ENCODE data around the gene SEZ6L. TPM values are rescaled to one million over a fixed set of nuclear protein-coding genes. Genes with fewer than 3 reads are reported as not detected.

Gene SEZ6L
- total RNA-seq, 1 donor from 2014 or later: not detected

GRCh38 chr22:26182723-26183122, 13.5 kb downstream of the SEZ6L start:
- DNase-seq (ENCODE audit: low read depth): no peak

DNA sequence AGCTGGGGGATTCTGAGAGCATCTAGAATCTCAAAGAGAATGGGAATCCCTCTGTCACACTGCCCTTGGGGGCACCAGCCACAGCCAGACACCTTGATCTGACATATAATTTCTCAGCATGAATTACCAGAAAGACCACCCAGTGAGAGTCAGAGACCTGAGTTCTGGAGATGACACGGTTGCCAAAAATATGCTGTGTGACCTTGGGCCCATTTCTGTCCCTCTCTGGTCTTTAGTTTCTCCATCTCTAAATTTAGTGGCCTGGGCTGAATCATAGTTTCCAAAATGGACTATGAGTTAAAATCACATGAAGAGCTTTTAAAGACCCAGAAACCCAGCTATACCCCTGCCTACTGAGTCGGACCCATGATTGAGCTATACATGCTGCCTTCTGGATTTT, 15.9 kb downstream of the SEZ6L start:
- DNase-seq (ENCODE audit: low read depth): no peak

GRCh38 chr22:26188341-26188740, 19.1 kb downstream of the SEZ6L start:
- DNase-seq (ENCODE audit: low read depth): no peak

DNA sequence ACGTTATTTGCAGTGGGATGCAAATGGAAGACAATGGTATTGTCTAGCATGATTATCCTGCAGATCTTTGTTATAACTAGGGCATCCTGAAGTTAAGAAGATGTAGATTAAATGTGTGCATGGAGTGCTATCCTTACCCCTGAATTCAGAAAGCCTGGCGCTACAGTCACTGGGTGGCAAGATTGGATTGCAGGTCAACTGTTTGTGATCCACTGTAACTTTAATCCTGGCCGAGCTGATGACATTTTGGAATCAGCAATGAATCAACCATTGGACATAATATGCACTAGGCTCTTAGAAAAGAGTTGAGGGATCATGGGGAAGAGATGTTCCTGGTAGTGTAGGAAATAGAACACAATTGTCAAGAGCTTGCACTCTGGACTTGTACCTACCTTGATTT, 25.1 kb downstream of the SEZ6L start:
- DNase-seq (ENCODE audit: low read depth): no peak

DNA sequence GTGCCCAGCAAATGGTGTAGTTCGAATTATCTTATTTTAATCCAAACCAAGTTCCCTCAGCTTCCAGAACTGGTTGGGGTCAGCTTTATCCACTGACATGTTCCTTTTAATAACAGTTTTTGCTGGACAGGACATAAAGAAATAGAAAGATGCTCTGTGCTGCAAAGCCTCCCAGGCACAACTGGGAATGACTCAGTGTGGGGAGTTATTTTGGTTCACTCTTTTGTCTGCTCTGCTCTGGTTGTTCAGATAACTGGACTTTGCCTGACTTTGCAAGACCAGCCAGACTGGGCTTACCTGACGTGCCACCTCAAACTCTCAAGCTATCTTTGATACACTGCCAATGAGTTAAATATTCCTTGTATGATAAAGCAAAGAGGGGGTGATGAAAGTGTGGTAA, 25.6 kb downstream of the SEZ6L start:
- no peak for DNase-seq (ENCODE audit: low read depth)

- DNase-seq (ENCODE audit: low read depth): no peak
Observed at GRCh38 chr22:26196657-26197056, 27.4 kb downstream of the SEZ6L start.

DNA sequence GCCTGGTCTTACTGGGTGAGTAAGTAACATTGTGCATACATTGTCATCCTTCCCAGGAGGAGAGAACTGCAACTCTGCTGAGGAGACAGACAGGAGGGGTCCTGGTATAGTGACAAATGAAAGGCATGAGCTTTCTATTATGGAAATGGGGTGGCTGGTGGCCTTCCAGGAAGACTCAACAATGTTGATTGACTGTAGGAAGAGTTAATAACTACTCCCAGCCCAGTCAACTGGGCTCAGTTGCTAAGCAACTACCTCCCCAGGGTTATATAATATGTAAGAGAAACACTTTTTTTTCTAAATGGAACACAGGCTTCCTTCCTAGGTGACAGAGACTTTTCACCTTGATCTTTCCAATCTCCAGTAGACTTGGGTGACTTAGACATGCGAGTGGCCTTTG, 28.2 kb downstream of the SEZ6L start:
- no peak for DNase-seq (ENCODE audit: low read depth)

GRCh38 chr22:26199665-26200064, 30.4 kb downstream of the SEZ6L start:
- DNase-seq (ENCODE audit: low read depth): no peak

GRCh38 chr22:26202280-26202924, 33.1 kb downstream of the SEZ6L start:
- DNase-seq (ENCODE audit: low read depth): no peak

- no peak for DNase-seq (ENCODE audit: low read depth)
Observed at GRCh38 chr22:26205494-26205893, 36.2 kb downstream of the SEZ6L start.

GRCh38 chr22:26210334-26210733, 41.1 kb downstream of the SEZ6L start:
- no peak for DNase-seq (ENCODE audit: low read depth)

GRCh38 chr22:26213826-26214225, 44.6 kb downstream of the SEZ6L start:
- no peak for DNase-seq (ENCODE audit: low read depth)

DNA sequence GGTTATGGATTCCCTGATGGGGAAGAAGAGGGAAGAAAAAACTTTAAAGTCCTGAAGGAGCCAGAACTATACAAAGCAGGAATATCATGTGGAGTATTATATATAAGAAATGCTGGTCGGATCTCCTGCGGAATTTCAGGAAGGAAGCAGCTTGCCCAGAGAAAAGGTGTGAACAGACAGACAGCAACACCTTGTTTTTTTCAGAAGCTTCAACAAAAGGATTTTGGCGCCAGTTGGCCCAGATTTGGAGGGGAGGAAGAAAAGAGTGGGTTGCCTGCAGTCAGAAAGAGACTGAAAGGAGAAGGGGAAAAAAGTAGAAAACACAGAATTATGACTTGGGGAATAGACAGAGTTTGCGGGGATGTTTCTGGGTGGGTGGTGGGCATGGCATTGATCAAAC, 45.2 kb downstream of the SEZ6L start:
- no peak for DNase-seq (ENCODE audit: low read depth)

- no peak for DNase-seq (ENCODE audit: low read depth)
Observed at GRCh38 chr22:26215736-26216135, 46.5 kb downstream of the SEZ6L start.

GRCh38 chr22:26225207-26225606, 55.9 kb downstream of the SEZ6L start:
- DNase-seq (ENCODE audit: low read depth): no peak

- DNase-seq (ENCODE audit: low read depth): no peak
Observed at GRCh38 chr22:26226538-26227297, 57.5 kb downstream of the SEZ6L start.

GRCh38 chr22:26229910-26230309, 60.6 kb downstream of the SEZ6L start:
- DNase-seq (ENCODE audit: low read depth): no peak

- DNase-seq (ENCODE audit: low read depth): no peak
Observed at GRCh38 chr22:26234296-26234695, 65.0 kb downstream of the SEZ6L start.

GRCh38 chr22:26235792-26236487, 66.7 kb downstream of the SEZ6L start:
- no peak for DNase-seq (ENCODE audit: low read depth)

- no peak for DNase-seq (ENCODE audit: low read depth)
Observed at GRCh38 chr22:26236991-26237390, 67.7 kb downstream of the SEZ6L start.

DNA sequence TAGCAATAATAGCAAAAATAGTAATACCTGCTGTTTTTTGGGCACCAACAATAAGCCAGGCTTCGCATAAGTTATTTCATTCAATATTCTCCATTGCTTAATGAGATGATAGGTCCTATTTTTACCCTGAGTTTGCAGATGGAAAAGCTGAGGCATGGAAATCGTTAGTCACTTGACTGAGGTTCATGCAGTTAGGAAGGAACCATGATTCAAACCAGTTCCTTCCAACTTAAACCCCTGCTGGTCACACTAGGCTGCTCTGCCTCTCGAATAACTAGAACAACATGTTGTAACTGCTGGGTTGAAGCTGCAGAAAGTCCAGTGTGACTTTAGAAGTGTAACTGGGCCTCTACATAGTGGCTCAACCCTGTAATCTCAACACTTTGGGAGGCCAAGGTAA, 69.3 kb downstream of the SEZ6L start:
- no peak for DNase-seq (ENCODE audit: low read depth)

DNA sequence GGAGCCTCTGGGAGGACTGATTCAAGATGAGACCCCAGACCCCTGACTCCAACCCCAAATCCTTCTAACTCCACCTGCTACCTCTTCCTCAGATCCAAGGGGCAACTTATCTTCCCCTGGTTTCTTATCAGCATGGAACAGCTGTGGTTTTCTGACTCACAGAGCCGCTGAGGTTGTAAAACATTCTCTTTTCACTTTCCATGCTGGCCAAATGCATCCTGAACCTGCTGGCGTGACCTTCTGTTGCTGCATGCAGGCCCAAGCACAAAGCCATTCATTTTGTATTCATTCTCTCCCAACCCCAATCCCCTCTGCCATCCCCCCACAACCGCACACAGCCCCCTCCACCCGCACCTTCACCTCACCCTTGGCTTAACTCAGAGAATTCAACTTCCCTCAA, 70.3 kb downstream of the SEZ6L start:
- DNase-seq (ENCODE audit: low read depth): no peak

GRCh38 chr22:26241361-26241760, 72.1 kb downstream of the SEZ6L start:
- no peak for DNase-seq (ENCODE audit: low read depth)
